HG02943 (cell line): ENCODE measurements around the gene TMEM52B.

ENCODE experiments used
- ATAC-seq: cut with Tn5 transposase; IDR thresholded peaks from one replicate; pipeline ENCODE4 v1.9.1; 2021; ENCODE audit warnings: mild to moderate bottlenecking, low read depth, moderate library complexity; ENCODE audit not compliant: unreplicated experiment

Gene TMEM52B

DNA sequence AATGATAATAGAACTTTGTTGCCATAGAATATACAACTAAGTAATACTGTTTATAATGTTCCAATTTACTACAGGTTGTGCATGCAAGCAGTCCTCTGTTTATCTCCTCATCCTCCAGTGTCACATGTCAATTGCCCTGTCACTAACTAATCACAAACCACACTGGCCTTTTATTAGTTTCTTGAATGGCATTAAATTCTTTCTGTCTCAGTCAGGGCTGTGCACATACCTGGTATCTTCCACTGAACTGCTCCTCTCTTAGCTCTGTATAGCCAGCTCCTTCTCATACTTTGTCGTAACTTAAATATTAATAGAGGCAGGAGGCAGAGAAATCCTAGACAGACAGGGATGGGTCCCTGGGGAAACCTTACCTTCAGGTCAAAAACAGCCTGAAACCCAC, 57.9 kb downstream of the TMEM52B start:
- ATAC-seq: no peak

GRCh38 chr12:10238526-10238925, 59.7 kb downstream of the TMEM52B start:
- no peak for ATAC-seq

DNA sequence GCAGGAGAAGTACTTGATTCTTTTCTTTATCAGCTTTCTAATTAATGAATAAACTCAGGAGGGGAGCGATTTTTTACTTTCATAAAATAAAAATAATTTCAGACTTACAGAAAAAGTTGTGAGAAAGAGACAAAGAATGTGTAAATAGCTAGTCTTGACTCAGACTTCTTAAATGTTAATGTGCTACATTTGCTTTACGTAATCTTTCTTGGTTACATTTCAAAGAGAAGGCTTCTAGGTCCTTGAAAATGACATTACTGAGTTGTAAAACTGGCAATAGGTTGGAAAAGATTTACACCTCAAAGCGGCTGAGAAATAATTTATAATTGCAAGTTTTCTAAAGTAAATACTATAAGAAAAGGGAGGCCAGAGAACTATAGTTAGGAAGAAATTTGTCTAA, 62.5 kb downstream of the TMEM52B start:
- no peak for ATAC-seq
